Measurements from ENCODE around the gene FHDC1. TPM values are rescaled to one million over a fixed set of nuclear protein-coding genes. Genes with fewer than 3 reads are reported as not detected.

Gene FHDC1
- total RNA-seq, 1 donor from 2014 or later = 2.1 TPM

DNA sequence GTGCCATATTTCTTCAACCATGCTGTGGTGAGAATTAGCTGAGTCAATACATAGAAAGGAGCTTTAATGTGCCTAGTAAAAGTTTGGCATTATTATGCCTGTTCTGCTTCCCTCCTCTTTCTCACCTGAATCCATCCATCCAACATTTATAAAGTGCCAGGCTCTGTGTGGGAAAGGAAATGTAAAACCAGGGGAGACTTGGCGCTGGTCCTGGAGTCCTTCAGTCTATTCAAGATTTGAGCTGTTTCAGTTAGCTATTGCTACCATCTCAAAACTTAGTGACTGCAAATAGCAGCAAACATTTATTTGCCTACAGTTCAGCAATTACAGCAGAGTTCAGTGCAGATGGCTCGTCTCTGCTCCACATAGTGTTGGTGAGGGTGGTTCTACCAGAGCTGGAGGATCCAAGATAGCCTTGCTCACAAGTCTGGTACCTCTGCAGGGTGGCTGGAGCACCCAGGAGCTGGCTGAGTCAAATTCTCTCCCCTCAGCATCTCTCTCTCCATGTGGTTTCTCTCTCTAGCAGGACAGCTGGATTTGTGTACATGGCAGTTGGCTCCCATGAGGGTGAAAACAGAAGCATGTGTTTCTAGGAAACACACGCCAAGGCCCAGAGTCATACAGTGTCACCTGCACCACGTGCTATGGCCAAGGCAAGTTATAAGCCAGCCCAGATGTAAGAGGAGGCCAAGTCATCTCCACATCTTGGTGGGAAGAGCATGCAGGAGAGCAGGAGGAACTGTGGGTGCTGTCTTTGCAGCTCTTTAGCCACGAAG lies 77.3 kb downstream of the FHDC1 start:
- no peak for DNase-seq (ENCODE audit: low read depth)
- TF ChIP-seq, protein P1, sequence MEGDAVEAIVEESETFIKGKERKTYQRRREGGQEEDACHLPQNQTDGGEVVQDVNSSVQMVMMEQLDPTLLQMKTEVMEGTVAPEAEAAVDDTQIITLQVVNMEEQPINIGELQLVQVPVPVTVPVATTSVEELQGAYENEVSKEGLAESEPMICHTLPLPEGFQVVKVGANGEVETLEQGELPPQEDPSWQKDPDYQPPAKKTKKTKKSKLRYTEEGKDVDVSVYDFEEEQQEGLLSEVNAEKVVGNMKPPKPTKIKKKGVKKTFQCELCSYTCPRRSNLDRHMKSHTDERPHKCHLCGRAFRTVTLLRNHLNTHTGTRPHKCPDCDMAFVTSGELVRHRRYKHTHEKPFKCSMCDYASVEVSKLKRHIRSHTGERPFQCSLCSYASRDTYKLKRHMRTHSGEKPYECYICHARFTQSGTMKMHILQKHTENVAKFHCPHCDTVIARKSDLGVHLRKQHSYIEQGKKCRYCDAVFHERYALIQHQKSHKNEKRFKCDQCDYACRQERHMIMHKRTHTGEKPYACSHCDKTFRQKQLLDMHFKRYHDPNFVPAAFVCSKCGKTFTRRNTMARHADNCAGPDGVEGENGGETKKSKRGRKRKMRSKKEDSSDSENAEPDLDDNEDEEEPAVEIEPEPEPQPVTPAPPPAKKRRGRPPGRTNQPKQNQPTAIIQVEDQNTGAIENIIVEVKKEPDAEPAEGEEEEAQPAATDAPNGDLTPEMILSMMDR (conservative IDR thresholded peaks at IDR 0.05; ENCODE audit: low read depth, low read length) = no peak
- H3K4me3 ChIP-seq (ENCODE audit: low read depth, low read length) = no peak overlapping the region

DNA sequence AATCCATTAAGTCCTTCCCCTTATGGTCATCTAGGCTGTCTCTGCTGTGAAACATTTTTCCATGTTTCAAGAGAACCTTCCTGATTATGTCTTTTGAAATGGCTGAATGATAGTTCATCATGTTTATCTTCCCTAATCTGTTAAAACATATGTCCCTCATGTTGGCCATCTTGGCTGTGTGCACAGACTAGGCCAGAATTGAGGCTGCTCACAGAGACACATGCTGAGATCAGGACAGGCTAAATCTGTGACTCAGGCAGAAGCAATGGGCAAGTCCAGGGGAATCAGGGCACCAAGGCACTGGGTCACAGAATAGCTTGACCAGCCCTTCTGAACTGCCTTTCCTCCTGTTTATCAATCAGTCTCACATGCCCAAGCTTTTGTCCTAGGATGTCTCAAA lies 78.3 kb downstream of the FHDC1 start:
- H3K4me3 ChIP-seq (ENCODE audit: low read depth, low read length) = no peak overlapping the region
- DNase-seq (ENCODE audit: low read depth) = no peak
- TF ChIP-seq, protein P1 (conservative IDR thresholded peaks at IDR 0.05; ENCODE audit: low read depth, low read length) = no peak

DNA sequence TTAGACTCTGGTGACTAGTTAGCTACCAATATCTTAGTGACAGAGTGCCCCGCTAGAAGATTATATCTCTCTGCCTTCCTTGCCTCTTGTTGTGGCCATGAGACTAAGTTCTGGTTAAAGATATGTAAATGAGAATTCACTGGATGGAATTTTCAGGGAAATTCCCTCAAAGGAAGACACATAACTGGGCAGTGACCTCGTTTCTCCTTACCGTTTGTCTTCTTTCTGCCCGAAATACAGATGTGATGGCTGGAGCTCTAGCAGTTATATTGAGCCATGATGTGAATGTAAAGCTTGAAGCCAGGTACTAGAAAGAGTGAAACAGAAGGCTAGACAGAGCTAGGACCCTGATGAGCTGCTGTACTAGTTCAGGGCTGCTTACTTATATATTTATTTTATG lies 80.5 kb downstream of the FHDC1 start:
- no peak for DNase-seq (ENCODE audit: low read depth)
- TF ChIP-seq, protein P1 (conservative IDR thresholded peaks at IDR 0.05; ENCODE audit: low read depth, low read length) = no peak
- H3K4me3 ChIP-seq (ENCODE audit: low read depth, low read length) = no peak overlapping the region

DNA sequence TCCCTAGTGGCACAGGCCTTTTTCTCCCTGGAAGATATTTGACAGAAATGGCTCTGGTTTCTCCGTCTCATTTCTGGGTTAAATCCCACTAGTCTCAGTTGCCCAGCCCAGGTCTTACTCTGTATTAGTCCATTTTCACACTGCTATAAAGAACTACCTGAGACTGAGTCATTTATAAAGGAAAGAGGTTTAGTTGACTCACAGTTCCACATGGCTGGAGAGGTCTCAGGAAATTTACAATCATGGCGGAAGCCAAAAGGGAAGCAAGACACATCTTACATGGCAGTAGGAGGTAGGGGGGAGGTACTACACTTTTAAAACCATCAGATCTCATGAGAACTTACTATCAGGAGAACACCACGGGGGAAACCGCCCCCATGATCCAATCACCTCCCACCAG lies 81.9 kb downstream of the FHDC1 start:
- TF ChIP-seq, protein P1 (conservative IDR thresholded peaks at IDR 0.05; ENCODE audit: low read depth, low read length) = no peak
- DNase-seq (ENCODE audit: low read depth) = no peak
- H3K4me3 ChIP-seq (ENCODE audit: low read depth, low read length) = no peak overlapping the region

DNA sequence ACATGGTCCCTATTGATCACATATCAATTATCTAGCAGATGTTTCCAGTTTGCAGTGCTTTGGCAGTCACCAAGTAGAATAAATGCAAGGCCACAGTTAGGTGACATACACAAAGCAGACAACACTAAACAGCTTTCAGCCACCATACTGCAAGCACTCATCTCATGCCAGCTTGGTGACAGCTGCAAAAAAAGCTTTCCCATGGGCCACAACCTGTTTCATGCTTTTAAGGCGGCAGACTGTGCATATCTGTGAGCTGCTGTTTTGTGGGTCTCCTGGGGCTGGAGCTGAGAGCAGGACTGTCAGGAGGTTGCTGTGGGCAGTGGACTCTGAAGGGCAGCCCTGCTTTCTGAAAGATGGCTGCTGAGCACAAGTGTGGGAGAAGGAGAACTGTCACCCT lies 82.6 kb downstream of the FHDC1 start:
- TF ChIP-seq, protein P1 (conservative IDR thresholded peaks at IDR 0.05; ENCODE audit: low read depth, low read length) = no peak
- no peak for DNase-seq (ENCODE audit: low read depth)
- no peak overlapping the region for H3K4me3 ChIP-seq (ENCODE audit: low read depth, low read length)

DNA sequence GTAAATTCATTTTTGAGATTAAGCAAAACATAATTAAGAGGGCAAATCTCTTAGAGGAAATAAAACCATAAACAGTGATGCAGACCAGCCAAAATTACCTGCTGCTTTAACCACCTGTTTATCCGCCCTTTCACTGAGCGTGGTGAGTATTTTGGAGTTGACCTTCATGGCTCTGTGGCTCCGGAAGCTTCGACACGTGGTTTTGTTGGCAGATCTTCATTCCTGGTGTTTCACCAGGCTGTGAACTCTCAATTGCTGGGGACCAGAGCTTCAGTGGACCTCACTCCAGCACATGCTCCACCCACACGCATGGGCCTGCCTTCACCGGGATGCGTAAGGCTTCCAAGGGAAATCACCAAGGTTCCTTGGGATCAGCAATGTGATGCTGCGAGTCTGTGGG lies 83.8 kb downstream of the FHDC1 start:
- no peak overlapping the region for H3K4me3 ChIP-seq (ENCODE audit: low read depth, low read length)
- no peak for DNase-seq (ENCODE audit: low read depth)
- TF ChIP-seq, protein P1 (conservative IDR thresholded peaks at IDR 0.05; ENCODE audit: low read depth, low read length) = no peak

DNA sequence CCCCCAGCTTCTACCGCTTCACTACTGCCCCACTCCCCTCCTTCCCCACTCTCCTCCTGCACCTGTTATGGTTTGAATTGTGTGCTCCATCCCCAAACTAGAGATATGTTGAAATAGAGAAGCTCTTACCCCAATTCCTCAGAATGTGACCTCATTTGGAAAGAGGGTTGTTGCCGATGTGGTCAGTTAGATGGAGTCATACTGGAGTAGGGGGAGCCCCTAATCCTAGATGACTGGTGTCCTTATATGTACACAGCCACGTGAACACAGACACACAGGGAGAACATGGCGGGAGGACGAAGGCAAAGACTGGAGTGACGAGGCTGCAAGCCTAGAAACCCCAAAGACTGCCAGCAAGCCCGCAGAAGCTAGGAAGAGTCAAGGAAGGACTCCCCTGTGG lies 84.3 kb downstream of the FHDC1 start:
- H3K4me3 ChIP-seq (ENCODE audit: low read depth, low read length) = no peak overlapping the region
- TF ChIP-seq, protein P1 (conservative IDR thresholded peaks at IDR 0.05; ENCODE audit: low read depth, low read length) = no peak
- no peak for DNase-seq (ENCODE audit: low read depth)
